VCaP (cell line): ENCODE measurements around the gene SPINK8.
A peak's percentile ranks its signal among the peaks of the same experiment; 100 is the strongest.

ENCODE experiments used
- H3K27ac ChIP-seq: fragments of 450-650 bp; 2 replicates; pipeline ENCODE4 v1.5.1; 2017
- CTCF ChIP-seq: fragments of 450-650 bp; conservative IDR thresholded peaks from 2 replicates; pipeline ENCODE4 v1.5.1; 2017; ENCODE audit warnings: mild to moderate bottlenecking, moderate library complexity

Gene SPINK8

GRCh38 chr3:48299746-48300712 is 33.4 kb downstream of the SPINK8 start:
- H3K27ac ChIP-seq, result peak overlapping the region; percentile 98
- TF ChIP-seq CTCF, result no peak

GRCh38 chr3:48297111-48297810 is 36.2 kb downstream of the SPINK8 start:
- H3K27ac ChIP-seq, result no peak overlapping the region
- no peak for TF ChIP-seq CTCF

- no peak for TF ChIP-seq CTCF
- no peak overlapping the region for H3K27ac ChIP-seq
These were observed 36.8 kb downstream of the SPINK8 start for GRCh38 chr3:48296699-48297098.

- no peak overlapping the region for H3K27ac ChIP-seq
- TF ChIP-seq CTCF, result no peak
These were observed 38.7 kb downstream of the SPINK8 start for GRCh38 chr3:48294611-48295263.

GRCh38 chr3:48289659-48290058 is 43.8 kb downstream of the SPINK8 start:
- TF ChIP-seq CTCF, result no peak
- H3K27ac ChIP-seq, result no peak overlapping the region

- no peak for TF ChIP-seq CTCF
- H3K27ac ChIP-seq, result no peak overlapping the region
These were observed 46.4 kb downstream of the SPINK8 start for GRCh38 chr3:48287034-48287433.

- TF ChIP-seq CTCF, result no peak
- H3K27ac ChIP-seq, result no peak overlapping the region
These were observed 47.2 kb downstream of the SPINK8 start for GRCh38 chr3:48286308-48286707.
